HG02981 (cell line): Measurements from ENCODE around the gene SLC6A6.

Source experiments
- ATAC-seq: cut with Tn5 transposase; IDR thresholded peaks from one replicate; pipeline ENCODE4 v1.9.1; 2021; ENCODE audit warnings: mild to moderate bottlenecking, moderate library complexity; ENCODE audit not compliant: unreplicated experiment

Gene SLC6A6

GRCh38 chr3:14451844-14452739 lies 49.7 kb downstream of the SLC6A6 start:
- ATAC-seq, result no peak

- ATAC-seq, result no peak
Measured at GRCh38 chr3:14452740-14453710, 50.6 kb downstream of the SLC6A6 start.

GRCh38 chr3:14453876-14454638 lies 51.7 kb downstream of the SLC6A6 start:
- ATAC-seq, result no peak

GRCh38 chr3:14454639-14455310 lies 52.4 kb downstream of the SLC6A6 start:
- ATAC-seq, result no peak

GRCh38 chr3:14455571-14456317 lies 53.3 kb downstream of the SLC6A6 start:
- no peak for ATAC-seq

- ATAC-seq, result no peak
Measured at GRCh38 chr3:14456794-14457193, 54.4 kb downstream of the SLC6A6 start.

GRCh38 chr3:14457481-14457880 lies 55.1 kb downstream of the SLC6A6 start:
- no peak for ATAC-seq

- ATAC-seq, result no peak
Measured at GRCh38 chr3:14457999-14458398, 55.6 kb downstream of the SLC6A6 start.

- ATAC-seq, result peak; percentile 64
Measured at GRCh38 chr3:14458434-14459275, 56.2 kb downstream of the SLC6A6 start.

- no peak for ATAC-seq
Measured at GRCh38 chr3:14459384-14459783, 57.0 kb downstream of the SLC6A6 start.

- no peak for ATAC-seq
Measured at GRCh38 chr3:14459787-14460186, 57.4 kb downstream of the SLC6A6 start.

GRCh38 chr3:14460342-14461005 lies 58.1 kb downstream of the SLC6A6 start:
- ATAC-seq, result no peak

- no peak for ATAC-seq
Measured at GRCh38 chr3:14461006-14461747, 58.8 kb downstream of the SLC6A6 start.

- ATAC-seq, result no peak
Measured at GRCh38 chr3:14461748-14462324, 59.4 kb downstream of the SLC6A6 start.

GRCh38 chr3:14462738-14463137 lies 60.3 kb downstream of the SLC6A6 start:
- ATAC-seq, result no peak

- no peak for ATAC-seq
Measured at GRCh38 chr3:14463330-14464140, 61.1 kb downstream of the SLC6A6 start.
